IPS-18a (cell line): ENCODE data around the gene EZH2.

ENCODE experiments used
- H3K27ac ChIP-seq: one replicate; pipeline ENCODE4 v1.5.1; 2013; ENCODE audit warnings: low read length
- H3K27me3 ChIP-seq: one replicate; pipeline ENCODE4 v1.6.1; 2013; ENCODE audit warnings: mild to moderate bottlenecking, low read length; ENCODE audit not compliant: control insufficient read depth, insufficient read depth
- H3K36me3 ChIP-seq: one replicate; pipeline ENCODE4 v1.6.1; 2013; ENCODE audit warnings: low read depth, low read length; ENCODE audit not compliant: control insufficient read depth
- H3K4me1 ChIP-seq: one replicate; pipeline ENCODE4 v1.6.1; 2013; ENCODE audit warnings: low read depth, low read length; ENCODE audit not compliant: control insufficient read depth
- H3K4me3 ChIP-seq: one replicate; pipeline ENCODE4 v1.5.1; 2013; ENCODE audit warnings: low read length
- H3K9ac ChIP-seq: one replicate; pipeline ENCODE4 v1.6.1; 2013; ENCODE audit warnings: mild to moderate bottlenecking, low read length, moderate library complexity
- H3K9me3 ChIP-seq: one replicate; pipeline ENCODE4 v1.6.1; 2013; ENCODE audit warnings: low read depth, low read length; ENCODE audit not compliant: control insufficient read depth

EZH2 gene

GRCh38 chr7:148824864-148825263 lies 59.2 kb downstream of the EZH2 start:
- Histone ChIP-seq H3K27me3 (no peaks in the 10 kb centered on the region), H3K27ac (no peak overlapping the region), H3K9me3 (no peaks in the 10 kb centered on the region), H3K4me3 (no peak overlapping the region), H3K9ac (no peak overlapping the region), H3K36me3 (peaks cover 42% of the 10 kb centered on the region), H3K4me1 (no peaks in the 10 kb centered on the region)

GRCh38 chr7:148821422-148821821 lies 62.7 kb downstream of the EZH2 start:
- peaks cover 46% of the 10 kb centered on the region for H3K36me3 ChIP-seq
- no peak overlapping the region for H3K27ac ChIP-seq
- no peaks in the 10 kb centered on the region for H3K27me3 ChIP-seq
- H3K4me1 ChIP-seq = no peaks in the 10 kb centered on the region
- no peaks in the 10 kb centered on the region for H3K9me3 ChIP-seq
- no peak overlapping the region for H3K4me3 ChIP-seq
- H3K9ac ChIP-seq = no peak overlapping the region

GRCh38 chr7:148819697-148820360 lies 64.3 kb downstream of the EZH2 start:
- Histone ChIP-seq H3K27ac (no peak overlapping the region), H3K9me3 (no peaks in the 10 kb centered on the region), H3K9ac (no peak overlapping the region), H3K27me3 (no peaks in the 10 kb centered on the region), H3K36me3 (peaks cover 54% of the 10 kb centered on the region), H3K4me1 (no peaks in the 10 kb centered on the region), H3K4me3 (no peak overlapping the region)

GRCh38 chr7:148815612-148816011 lies 68.5 kb downstream of the EZH2 start:
- Histone ChIP-seq H3K9ac (no peak overlapping the region), H3K4me3 (no peak overlapping the region), H3K27ac (no peak overlapping the region), H3K9me3 (no peaks in the 10 kb centered on the region), H3K4me1 (no peaks in the 10 kb centered on the region), H3K36me3 (peaks cover 88% of the 10 kb centered on the region), H3K27me3 (no peaks in the 10 kb centered on the region)

GRCh38 chr7:148814922-148815559 lies 69.0 kb downstream of the EZH2 start:
- H3K27me3 ChIP-seq = no peaks in the 10 kb centered on the region
- no peak overlapping the region for H3K27ac ChIP-seq
- H3K36me3 ChIP-seq = peaks cover 92% of the 10 kb centered on the region
- H3K4me3 ChIP-seq = no peak overlapping the region
- no peaks in the 10 kb centered on the region for H3K9me3 ChIP-seq
- no peaks in the 10 kb centered on the region for H3K4me1 ChIP-seq
- H3K9ac ChIP-seq = no peak overlapping the region

GRCh38 chr7:148813890-148814289 lies 70.2 kb downstream of the EZH2 start:
- H3K27me3 ChIP-seq = no peaks in the 10 kb centered on the region
- no peak overlapping the region for H3K4me3 ChIP-seq
- H3K9me3 ChIP-seq = no peaks in the 10 kb centered on the region
- peaks cover 90% of the 10 kb centered on the region for H3K36me3 ChIP-seq
- no peak overlapping the region for H3K27ac ChIP-seq
- H3K9ac ChIP-seq = no peak overlapping the region
- H3K4me1 ChIP-seq = no peaks in the 10 kb centered on the region

- Histone ChIP-seq H3K4me3 (no peak overlapping the region), H3K4me1 (no peaks in the 10 kb centered on the region), H3K9me3 (no peaks in the 10 kb centered on the region), H3K27ac (no peak overlapping the region), H3K27me3 (no peaks in the 10 kb centered on the region), H3K9ac (no peak overlapping the region), H3K36me3 (peaks cover 92% of the 10 kb centered on the region)
These were observed 72.2 kb downstream of the EZH2 start for GRCh38 chr7:148811892-148812291.

GRCh38 chr7:148809856-148810255 lies 74.2 kb downstream of the EZH2 start:
- Histone ChIP-seq H3K4me3 (no peak overlapping the region), H3K4me1 (no peaks in the 10 kb centered on the region), H3K9ac (no peak overlapping the region), H3K27me3 (no peaks in the 10 kb centered on the region), H3K9me3 (no peaks in the 10 kb centered on the region), H3K36me3 (peaks cover 82% of the 10 kb centered on the region), H3K27ac (no peak overlapping the region)

GRCh38 chr7:148807436-148807835 lies 76.7 kb downstream of the EZH2 start:
- no peak overlapping the region for H3K9ac ChIP-seq
- no peak overlapping the region for H3K4me3 ChIP-seq
- no peaks in the 10 kb centered on the region for H3K9me3 ChIP-seq
- H3K36me3 ChIP-seq = peaks cover 61% of the 10 kb centered on the region
- H3K27me3 ChIP-seq = no peaks in the 10 kb centered on the region
- no peak overlapping the region for H3K27ac ChIP-seq
- H3K4me1 ChIP-seq = no peaks in the 10 kb centered on the region

- no peaks in the 10 kb centered on the region for H3K9me3 ChIP-seq
- no peak overlapping the region for H3K4me3 ChIP-seq
- H3K27me3 ChIP-seq = no peaks in the 10 kb centered on the region
- no peak overlapping the region for H3K9ac ChIP-seq
- no peaks in the 10 kb centered on the region for H3K4me1 ChIP-seq
- peaks cover 52% of the 10 kb centered on the region for H3K36me3 ChIP-seq
- no peak overlapping the region for H3K27ac ChIP-seq
These were observed 77.9 kb downstream of the EZH2 start for GRCh38 chr7:148806187-148806586.

- no peaks in the 10 kb centered on the region for H3K9me3 ChIP-seq
- H3K4me1 ChIP-seq = peaks cover 10% of the 10 kb centered on the region
- no peaks in the 10 kb centered on the region for H3K27me3 ChIP-seq
- H3K27ac ChIP-seq = no peak overlapping the region
- no peak overlapping the region for H3K4me3 ChIP-seq
- H3K36me3 ChIP-seq = peaks cover 52% of the 10 kb centered on the region
- H3K9ac ChIP-seq = no peak overlapping the region
These were observed 79.5 kb downstream of the EZH2 start for GRCh38 chr7:148804343-148805235.
